ENCODE results near the gene FOXO6. TPM values are rescaled to one million over a fixed set of nuclear protein-coding genes. Genes with fewer than 3 reads are reported as not detected.

Gene FOXO6
- polyA plus RNA-seq, 1 of the 3 experiments (the other 2 are of a cell fraction): 0.35 TPM

DNA sequence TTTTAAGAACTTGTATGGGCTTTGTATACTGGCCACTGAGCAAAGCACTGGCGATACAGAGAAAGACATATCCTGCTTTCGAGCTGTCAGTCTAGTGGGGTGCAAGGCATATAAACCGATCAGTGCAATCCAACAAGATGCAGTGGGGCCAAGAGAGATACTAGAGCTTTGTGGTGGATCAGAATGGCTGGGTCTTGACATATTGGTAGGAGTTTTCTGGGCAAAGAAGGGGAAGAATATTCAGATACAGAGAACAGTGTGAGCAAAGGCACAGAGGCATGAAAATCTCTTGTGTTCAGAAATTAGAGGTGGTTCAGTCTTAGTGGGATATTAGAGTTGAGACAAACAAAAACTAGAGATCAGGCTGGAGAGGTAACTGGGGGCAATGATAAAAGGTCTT is 49.2 kb downstream of the FOXO6 start:
- ChIA-PET POLR2A (no interaction called here), CTCF (interaction anchor here (1.1 to 3.2 kb wide), 3 partner anchors 8 to 128 kb away, joined by 3 to 13 read pairs (median 7); no protein-coding TSS in a partner anchor)
- TF ChIP-seq, protein P1, sequence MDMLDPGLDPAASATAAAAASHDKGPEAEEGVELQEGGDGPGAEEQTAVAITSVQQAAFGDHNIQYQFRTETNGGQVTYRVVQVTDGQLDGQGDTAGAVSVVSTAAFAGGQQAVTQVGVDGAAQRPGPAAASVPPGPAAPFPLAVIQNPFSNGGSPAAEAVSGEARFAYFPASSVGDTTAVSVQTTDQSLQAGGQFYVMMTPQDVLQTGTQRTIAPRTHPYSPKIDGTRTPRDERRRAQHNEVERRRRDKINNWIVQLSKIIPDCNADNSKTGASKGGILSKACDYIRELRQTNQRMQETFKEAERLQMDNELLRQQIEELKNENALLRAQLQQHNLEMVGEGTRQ (IDR thresholded peaks at IDR 0.05; ENCODE audit: borderline replicate concordance, low read depth, low read length): no peak
- no peak for TF ChIP-seq SIN3A (IDR thresholded peaks at IDR 0.05; ENCODE audit: borderline replicate concordance, low read depth, low read length)
- no peak for TF ChIP-seq SMC3 (IDR thresholded peaks at IDR 0.05; ENCODE audit: low read depth, low read length)
- TF ChIP-seq FOSL2 (IDR thresholded peaks at IDR 0.05; ENCODE audit: borderline replicate concordance, low read depth): no peak
- TF ChIP-seq CHD2 (IDR thresholded peaks at IDR 0.05; ENCODE audit: low read length, partially characterized antibody): no peak

DNA sequence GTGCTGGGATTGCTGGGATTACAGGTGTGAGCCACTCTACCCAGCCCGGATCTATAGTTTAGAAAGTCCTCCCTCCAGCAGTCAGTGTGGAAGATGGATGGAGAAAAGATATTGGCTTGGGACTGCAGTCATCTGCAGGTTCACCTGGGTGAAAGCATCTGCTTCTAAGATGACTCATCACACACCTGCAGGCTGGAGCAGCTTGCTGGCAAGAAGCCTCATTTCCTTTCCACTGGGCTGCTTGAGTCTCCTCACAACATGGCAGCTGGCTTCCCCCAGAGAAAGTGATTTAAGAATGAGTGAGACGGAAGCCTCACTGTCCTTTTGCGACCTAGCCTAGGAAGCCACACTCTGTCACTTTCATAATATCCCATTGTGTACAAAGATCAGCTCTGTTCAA is 50.0 kb downstream of the FOXO6 start:
- no peaks in the 10 kb centered on the region for H3F3A ChIP-seq (replicated peaks; ENCODE audit: insufficient read depth)
- POLR2A ChIA-PET: no interaction called here
- H4K20me1 ChIP-seq (ENCODE audit: insufficient read depth): no peaks in the 10 kb centered on the region
- H3K27ac ChIP-seq (ENCODE audit: low read depth in 2 of 2, low read length in 1 of 2): no peak overlapping the region
- H3K9me3 ChIP-seq: no peaks in the 10 kb centered on the region
- WGBS (ENCODE audit: low lambda C conversion rate): 87% methylated on average over 3 of the region's 3 CpGs
- no peaks in the 10 kb centered on the region for H3K9me2 ChIP-seq
- H3K79me2 ChIP-seq (ENCODE audit: insufficient read depth): no peaks in the 10 kb centered on the region
- H2AFZ ChIP-seq (ENCODE audit: low read depth): no peak overlapping the region
- H3K4me3 ChIP-seq (ENCODE audit: low read depth in 2 of 2, low read length in 1 of 2): no peak overlapping the region
- CTCF ChIA-PET: interaction anchor here (0.8 to 3.2 kb wide), 3 partner anchors 22 to 128 kb away, joined by 3 to 13 read pairs (median 8); no protein-coding TSS in a partner anchor
- no peak overlapping the region for H3K9ac ChIP-seq
- peaks cover 0 to 28% of the 10 kb centered on the region in 2 experiments; a peak in 1 of 4 replicates for H3K4me1 ChIP-seq (ENCODE audit: control insufficient read depth in 1 of 2, insufficient read depth in 2 of 2, low read depth in 1 of 2, low read length in 1 of 2)
- no peak for DNase-seq
- no peaks in the 10 kb centered on the region for H3K27me3 ChIP-seq (ENCODE audit: insufficient read depth)
- TF ChIP-seq TEAD4 (IDR thresholded peaks at IDR 0.05; ENCODE audit: borderline replicate concordance, insufficient read depth) (no peak), SMC3 (IDR thresholded peaks at IDR 0.05; ENCODE audit: low read depth, low read length) (no peak), RFX5 (IDR thresholded peaks at IDR 0.05; ENCODE audit: low read length) (no peak), MXI1 (IDR thresholded peaks at IDR 0.05; ENCODE audit: low read depth, low read length) (no peak), CHD2 (IDR thresholded peaks at IDR 0.05; ENCODE audit: low read length, partially characterized antibody) (no peak), RAD21 (IDR thresholded peaks at IDR 0.05; ENCODE audit: low read length) (no peak), SIN3A (IDR thresholded peaks at IDR 0.05; ENCODE audit: borderline replicate concordance, low read depth, low read length) (no peak), NFIC (IDR thresholded peaks at IDR 0.05; ENCODE audit: borderline replicate concordance) (no peak), GABPA (IDR thresholded peaks at IDR 0.05; ENCODE audit: low read depth) (no peak)
- TF ChIP-seq, protein P2, sequence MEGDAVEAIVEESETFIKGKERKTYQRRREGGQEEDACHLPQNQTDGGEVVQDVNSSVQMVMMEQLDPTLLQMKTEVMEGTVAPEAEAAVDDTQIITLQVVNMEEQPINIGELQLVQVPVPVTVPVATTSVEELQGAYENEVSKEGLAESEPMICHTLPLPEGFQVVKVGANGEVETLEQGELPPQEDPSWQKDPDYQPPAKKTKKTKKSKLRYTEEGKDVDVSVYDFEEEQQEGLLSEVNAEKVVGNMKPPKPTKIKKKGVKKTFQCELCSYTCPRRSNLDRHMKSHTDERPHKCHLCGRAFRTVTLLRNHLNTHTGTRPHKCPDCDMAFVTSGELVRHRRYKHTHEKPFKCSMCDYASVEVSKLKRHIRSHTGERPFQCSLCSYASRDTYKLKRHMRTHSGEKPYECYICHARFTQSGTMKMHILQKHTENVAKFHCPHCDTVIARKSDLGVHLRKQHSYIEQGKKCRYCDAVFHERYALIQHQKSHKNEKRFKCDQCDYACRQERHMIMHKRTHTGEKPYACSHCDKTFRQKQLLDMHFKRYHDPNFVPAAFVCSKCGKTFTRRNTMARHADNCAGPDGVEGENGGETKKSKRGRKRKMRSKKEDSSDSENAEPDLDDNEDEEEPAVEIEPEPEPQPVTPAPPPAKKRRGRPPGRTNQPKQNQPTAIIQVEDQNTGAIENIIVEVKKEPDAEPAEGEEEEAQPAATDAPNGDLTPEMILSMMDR (IDR thresholded peaks at IDR 0.05): no peak
- TF ChIP-seq, protein P3, sequence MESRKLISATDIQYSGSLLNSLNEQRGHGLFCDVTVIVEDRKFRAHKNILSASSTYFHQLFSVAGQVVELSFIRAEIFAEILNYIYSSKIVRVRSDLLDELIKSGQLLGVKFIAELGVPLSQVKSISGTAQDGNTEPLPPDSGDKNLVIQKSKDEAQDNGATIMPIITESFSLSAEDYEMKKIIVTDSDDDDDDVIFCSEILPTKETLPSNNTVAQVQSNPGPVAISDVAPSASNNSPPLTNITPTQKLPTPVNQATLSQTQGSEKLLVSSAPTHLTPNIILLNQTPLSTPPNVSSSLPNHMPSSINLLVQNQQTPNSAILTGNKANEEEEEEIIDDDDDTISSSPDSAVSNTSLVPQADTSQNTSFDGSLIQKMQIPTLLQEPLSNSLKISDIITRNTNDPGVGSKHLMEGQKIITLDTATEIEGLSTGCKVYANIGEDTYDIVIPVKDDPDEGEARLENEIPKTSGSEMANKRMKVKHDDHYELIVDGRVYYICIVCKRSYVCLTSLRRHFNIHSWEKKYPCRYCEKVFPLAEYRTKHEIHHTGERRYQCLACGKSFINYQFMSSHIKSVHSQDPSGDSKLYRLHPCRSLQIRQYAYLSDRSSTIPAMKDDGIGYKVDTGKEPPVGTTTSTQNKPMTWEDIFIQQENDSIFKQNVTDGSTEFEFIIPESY (IDR thresholded peaks at IDR 0.05; ENCODE audit: borderline replicate concordance, low read depth): no peak
- TF ChIP-seq, protein P1 (IDR thresholded peaks at IDR 0.05; ENCODE audit: borderline replicate concordance, low read depth, low read length): no peak
- TF ChIP-seq, protein P4, sequence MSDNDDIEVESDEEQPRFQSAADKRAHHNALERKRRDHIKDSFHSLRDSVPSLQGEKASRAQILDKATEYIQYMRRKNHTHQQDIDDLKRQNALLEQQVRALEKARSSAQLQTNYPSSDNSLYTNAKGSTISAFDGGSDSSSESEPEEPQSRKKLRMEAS (IDR thresholded peaks at IDR 0.05; ENCODE audit: low read depth): no peak
- no peak overlapping the region for H3K4me2 ChIP-seq
- no peaks in the 10 kb centered on the region for H3K36me3 ChIP-seq (replicated peaks in 1 of 2; ENCODE audit: control insufficient read depth in 1 of 2, insufficient read depth in 2 of 2, low read length in 1 of 2)

More for the DNA sequence above, 49.2 kb downstream of the FOXO6 start:
- Histone ChIP-seq H3K79me2 (ENCODE audit: insufficient read depth) (no peaks in the 10 kb centered on the region), H3K27ac (ENCODE audit: low read depth in 2 of 2, low read length in 1 of 2) (no peak overlapping the region), H3K9me3 (no peaks in the 10 kb centered on the region), H3K4me1 (ENCODE audit: control insufficient read depth in 1 of 2, insufficient read depth in 2 of 2, low read depth in 1 of 2, low read length in 1 of 2) (peaks cover 0 to 27% of the 10 kb centered on the region in 2 experiments; a peak in 1 of 4 replicates), H3K4me3 (ENCODE audit: low read depth in 2 of 2, low read length in 1 of 2) (no peak overlapping the region), H3K9ac (no peak overlapping the region), H3K4me2 (no peak overlapping the region), H4K20me1 (ENCODE audit: insufficient read depth) (no peaks in the 10 kb centered on the region), H3K36me3 (replicated peaks in 1 of 2; ENCODE audit: control insufficient read depth in 1 of 2, insufficient read depth in 2 of 2, low read length in 1 of 2) (no peaks in the 10 kb centered on the region), H3F3A (replicated peaks; ENCODE audit: insufficient read depth) (no peaks in the 10 kb centered on the region), H3K9me2 (no peaks in the 10 kb centered on the region), H3K27me3 (ENCODE audit: insufficient read depth) (no peaks in the 10 kb centered on the region), H2AFZ (ENCODE audit: low read depth) (no peak overlapping the region)
- 66% methylated on average over 3 of the region's 3 CpGs for WGBS (ENCODE audit: low lambda C conversion rate)
- DNase-seq: no peak
